ENCODE data around the gene CORIN.

- TF ChIP-seq, protein P1, sequence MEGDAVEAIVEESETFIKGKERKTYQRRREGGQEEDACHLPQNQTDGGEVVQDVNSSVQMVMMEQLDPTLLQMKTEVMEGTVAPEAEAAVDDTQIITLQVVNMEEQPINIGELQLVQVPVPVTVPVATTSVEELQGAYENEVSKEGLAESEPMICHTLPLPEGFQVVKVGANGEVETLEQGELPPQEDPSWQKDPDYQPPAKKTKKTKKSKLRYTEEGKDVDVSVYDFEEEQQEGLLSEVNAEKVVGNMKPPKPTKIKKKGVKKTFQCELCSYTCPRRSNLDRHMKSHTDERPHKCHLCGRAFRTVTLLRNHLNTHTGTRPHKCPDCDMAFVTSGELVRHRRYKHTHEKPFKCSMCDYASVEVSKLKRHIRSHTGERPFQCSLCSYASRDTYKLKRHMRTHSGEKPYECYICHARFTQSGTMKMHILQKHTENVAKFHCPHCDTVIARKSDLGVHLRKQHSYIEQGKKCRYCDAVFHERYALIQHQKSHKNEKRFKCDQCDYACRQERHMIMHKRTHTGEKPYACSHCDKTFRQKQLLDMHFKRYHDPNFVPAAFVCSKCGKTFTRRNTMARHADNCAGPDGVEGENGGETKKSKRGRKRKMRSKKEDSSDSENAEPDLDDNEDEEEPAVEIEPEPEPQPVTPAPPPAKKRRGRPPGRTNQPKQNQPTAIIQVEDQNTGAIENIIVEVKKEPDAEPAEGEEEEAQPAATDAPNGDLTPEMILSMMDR (conservative IDR thresholded peaks at IDR 0.05; ENCODE audit: low read depth, low read length): no peak
- no peak for TF ChIP-seq EZH2 (IDR thresholded peaks at IDR 0.05; ENCODE audit: borderline replicate concordance, low read depth, low read length, poor library complexity, severe bottlenecking)
These were observed at the start of gene CORIN for GRCh38 chr4:47837908-47838294.

Measured in A673 (cell line).